ENCODE data around the gene GPN1.

GRCh38 chr2:27582129-27582694, 46.6 kb upstream of the GPN1 start:
- no peak for TF ChIP-seq CTCF (IDR thresholded peaks at IDR 0.05 in 4 of 5, conservative IDR thresholded peaks at IDR 0.05 in 1 of 5)
- no peak for TF ChIP-seq POLR2A (IDR thresholded peaks at IDR 0.05)

Data from gastrocnemius medialis (tissue), 4 donors.